Type B pancreatic cell (in vitro differentiated cells): ENCODE measurements around the gene ANKRD10. TPM values are rescaled to one million over a fixed set of nuclear protein-coding genes. Genes with fewer than 3 reads are reported as not detected.
A peak's percentile ranks its signal among the peaks of the same experiment; 100 is the strongest.

Experiments
- DNase-seq: peaks from one replicate; pipeline ENCODE4 v3.0.0; 2021; ENCODE audit warnings: mixed read lengths; ENCODE audit not compliant: unreplicated experiment; ENCODE audit errors: extremely low spot score
- H3K27ac Mint-ChIP-seq: 2 replicates; pipeline ENCODE4 v1.8.0; 2021; ENCODE audit warnings: mild to moderate bottlenecking, mixed read lengths
- H3K27me3 Mint-ChIP-seq: 2 replicates; pipeline ENCODE4 v1.8.0; 2021; ENCODE audit warnings: mixed read lengths
- H3K36me3 Mint-ChIP-seq: 2 replicates; pipeline ENCODE4 v1.8.0; 2021; ENCODE audit warnings: mixed read lengths
- H3K4me1 Mint-ChIP-seq: one replicate; pipeline ENCODE4 v1.8.0; 2021; ENCODE audit warnings: mixed read lengths; ENCODE audit not compliant: unreplicated experiment
- H3K4me3 Mint-ChIP-seq: 2 replicates; pipeline ENCODE4 v1.8.0; 2021; ENCODE audit warnings: mild to moderate bottlenecking, mixed read lengths
- H3K9me3 Mint-ChIP-seq: 2 replicates; pipeline ENCODE4 v1.8.0; 2021; ENCODE audit warnings: mixed read lengths
- CTCF ChIP-seq: fragments of 200-600 bp; sonication (generic); conservative IDR thresholded peaks from 2 replicates; pipeline ENCODE4 v1.5.0; 2021; ENCODE audit warnings: antibody characterized with exemption, mild to moderate bottlenecking
- total RNA-seq: library from RNA; stranded (reverse); gene quantifications from 2 replicates; pipeline ENCODE4 v1.2.1, GENCODE V29; 2021; ENCODE audit warnings: low replicate concordance

The ANKRD10 gene
- total RNA-seq, 1 donor from 2014 or later, result 142 TPM

GRCh38 chr13:110897521-110897920 is 17.3 kb downstream of the ANKRD10 start:
- no peak overlapping the region for H3K27ac Mint-ChIP-seq
- H3K36me3 Mint-ChIP-seq, result peaks cover 37% of the 10 kb centered on the region
- no peak overlapping the region for H3K4me3 Mint-ChIP-seq
- H3K9me3 Mint-ChIP-seq, result no peaks in the 10 kb centered on the region
- no peaks in the 10 kb centered on the region for H3K4me1 Mint-ChIP-seq
- DNase-seq, result no peak
- no peaks in the 10 kb centered on the region for H3K27me3 Mint-ChIP-seq
- TF ChIP-seq CTCF, result no peak

GRCh38 chr13:110897014-110897413 is 17.9 kb downstream of the ANKRD10 start:
- Mint-ChIP-seq H3K4me3 (no peak overlapping the region), H3K27me3 (no peaks in the 10 kb centered on the region), H3K36me3 (peaks cover 40% of the 10 kb centered on the region)

GRCh38 chr13:110894086-110894485 is 20.8 kb downstream of the ANKRD10 start:
- H3K27ac Mint-ChIP-seq, result peak overlapping the region; percentile 62
- peaks cover 29% of the 10 kb centered on the region for H3K36me3 Mint-ChIP-seq
- H3K4me3 Mint-ChIP-seq, result no peak overlapping the region

More at GRCh38 chr13:110897014-110897413, 17.9 kb downstream of the ANKRD10 start:
- Mint-ChIP-seq H3K27ac (no peak overlapping the region), H3K4me1 (no peaks in the 10 kb centered on the region), H3K9me3 (no peaks in the 10 kb centered on the region)
- TF ChIP-seq CTCF, result no peak
- no peak for DNase-seq

GRCh38 chr13:110893571-110893970 is 21.3 kb downstream of the ANKRD10 start:
- TF ChIP-seq CTCF, result no peak
- Mint-ChIP-seq H3K4me3 (no peak overlapping the region), H3K27ac (peak overlapping the region; percentile 62), H3K9me3 (no peaks in the 10 kb centered on the region), H3K27me3 (no peaks in the 10 kb centered on the region), H3K36me3 (peaks cover 29% of the 10 kb centered on the region), H3K4me1 (peaks cover 15% of the 10 kb centered on the region)
- DNase-seq, result no peak

More at GRCh38 chr13:110894086-110894485, 20.8 kb downstream of the ANKRD10 start:
- H3K4me1 Mint-ChIP-seq, result peaks cover 10% of the 10 kb centered on the region
- TF ChIP-seq CTCF, result no peak
- H3K27me3 Mint-ChIP-seq, result no peaks in the 10 kb centered on the region
- H3K9me3 Mint-ChIP-seq, result no peaks in the 10 kb centered on the region
- DNase-seq, result no peak

- Mint-ChIP-seq H3K27me3 (no peaks in the 10 kb centered on the region), H3K4me1 (peaks cover 33% of the 10 kb centered on the region), H3K9me3 (no peaks in the 10 kb centered on the region), H3K27ac (peak overlapping the region; percentile 13), H3K36me3 (peaks cover 18% of the 10 kb centered on the region), H3K4me3 (no peak overlapping the region)
- no peak for TF ChIP-seq CTCF
- no peak for DNase-seq
Observed at GRCh38 chr13:110890279-110891165, 24.3 kb downstream of the ANKRD10 start.
